ENCODE measurements around the gene PRSS16.

The PRSS16 gene

DNA sequence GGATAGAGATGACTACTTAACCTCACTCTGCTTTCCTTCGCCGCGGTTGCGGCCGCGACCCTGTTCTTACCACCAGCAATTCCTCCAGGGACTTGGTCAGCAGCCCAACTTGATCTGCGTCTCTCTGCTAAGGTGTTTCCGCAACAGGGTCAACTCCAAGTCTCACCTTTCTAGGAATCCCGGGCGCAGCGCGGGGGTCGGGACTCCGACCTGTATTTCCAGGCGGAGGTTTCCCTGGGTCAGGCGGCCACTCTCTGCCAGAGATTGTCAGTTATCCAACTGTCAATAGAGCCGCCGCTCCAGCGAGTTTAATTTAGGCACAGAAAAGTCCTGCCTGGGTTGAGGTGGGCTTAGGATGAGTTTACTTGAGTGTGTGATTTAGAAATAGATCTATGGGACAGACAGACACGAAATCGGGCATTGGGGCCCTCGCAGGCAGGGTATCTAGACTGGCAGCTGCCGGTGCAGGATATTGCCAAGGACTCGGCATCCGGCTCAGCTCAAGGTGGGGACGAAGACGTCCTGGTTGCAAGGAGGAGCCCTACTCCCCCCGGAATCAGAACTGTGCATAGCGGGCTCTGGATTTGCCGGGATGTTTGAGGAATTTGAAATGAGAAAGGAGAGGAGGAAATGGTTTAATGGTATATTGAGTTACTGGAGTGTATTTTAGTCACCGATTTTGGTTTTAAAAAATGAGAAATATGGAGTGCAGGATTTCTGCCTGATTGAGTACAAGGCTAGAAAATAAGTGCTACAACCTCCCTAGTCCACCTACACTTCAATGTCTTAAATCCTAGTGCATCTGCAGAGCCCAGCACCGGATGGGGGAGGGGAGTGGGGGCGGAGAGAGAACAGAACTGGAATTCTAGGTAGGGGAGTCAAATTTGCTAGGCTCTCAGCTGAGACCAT is 40.9 kb downstream of the PRSS16 start:
- DNase-seq, result no peak

GRCh38 chr6:27290065-27290849 is 42.8 kb downstream of the PRSS16 start:
- DNase-seq, result no peak

- DNase-seq, result no peak
These were observed 43.3 kb downstream of the PRSS16 start for GRCh38 chr6:27290850-27291208.

GRCh38 chr6:27293436-27294098 is 46.1 kb downstream of the PRSS16 start:
- no peak for DNase-seq

- no peak for DNase-seq
These were observed 46.9 kb downstream of the PRSS16 start for GRCh38 chr6:27294409-27294808.

DNA sequence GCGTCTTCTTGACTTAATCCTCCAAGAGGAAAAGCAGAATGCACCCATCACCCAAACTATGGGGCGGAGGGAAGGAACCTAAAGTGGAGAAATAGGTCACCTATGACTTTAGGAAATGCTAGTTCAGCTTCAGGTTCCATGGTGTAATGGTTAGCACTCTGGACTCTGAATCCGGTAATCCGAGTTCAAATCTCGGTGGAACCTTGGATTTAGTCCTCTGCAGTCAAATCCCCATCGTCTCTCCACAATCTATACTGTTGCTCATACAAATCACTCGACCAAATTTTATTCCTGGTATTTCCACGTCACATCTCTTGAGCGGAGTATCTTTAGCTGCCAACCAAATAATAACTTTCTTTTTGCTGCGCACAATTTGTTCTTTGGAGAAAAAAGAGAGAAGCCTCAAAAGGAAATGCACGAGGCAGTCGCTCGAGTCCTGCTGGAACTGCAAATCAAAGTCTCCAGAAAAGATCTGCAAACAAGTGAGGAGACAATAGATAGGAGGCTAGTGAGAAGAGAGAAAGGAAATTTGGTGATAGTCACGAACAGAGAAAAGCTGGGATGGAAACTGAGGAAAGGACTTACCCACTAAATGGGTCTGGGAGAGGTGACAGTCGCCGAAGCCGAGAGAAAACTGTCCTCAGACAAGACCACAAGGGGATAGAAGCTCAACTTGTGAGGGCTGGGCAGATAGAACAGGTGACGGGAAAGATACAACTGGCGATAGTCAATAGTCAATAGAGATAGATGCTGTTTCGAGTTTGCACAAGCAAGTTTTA is 48.0 kb downstream of the PRSS16 start:
- no peak for DNase-seq

GRCh38 chr6:27296106-27296783 is 48.7 kb downstream of the PRSS16 start:
- no peak for DNase-seq

DNA sequence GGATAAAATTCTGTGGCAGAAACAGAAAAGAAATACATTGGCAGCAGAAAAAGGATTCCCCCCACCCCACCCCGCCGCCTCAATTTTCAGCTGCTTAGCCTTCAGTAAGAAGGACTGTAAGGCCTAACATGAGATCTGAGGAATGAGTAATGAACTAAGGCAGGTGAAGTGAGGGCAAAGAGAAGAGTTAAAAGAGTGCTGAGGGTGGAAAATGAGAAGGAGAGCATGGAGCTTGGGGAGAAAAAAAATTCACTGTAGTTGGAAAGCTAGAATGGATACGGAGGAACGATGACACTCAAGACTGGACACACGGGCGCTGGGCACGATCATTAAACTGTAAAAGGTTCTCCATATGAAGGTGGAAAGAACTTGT is 50.0 kb downstream of the PRSS16 start:
- no peak for DNase-seq

DNA sequence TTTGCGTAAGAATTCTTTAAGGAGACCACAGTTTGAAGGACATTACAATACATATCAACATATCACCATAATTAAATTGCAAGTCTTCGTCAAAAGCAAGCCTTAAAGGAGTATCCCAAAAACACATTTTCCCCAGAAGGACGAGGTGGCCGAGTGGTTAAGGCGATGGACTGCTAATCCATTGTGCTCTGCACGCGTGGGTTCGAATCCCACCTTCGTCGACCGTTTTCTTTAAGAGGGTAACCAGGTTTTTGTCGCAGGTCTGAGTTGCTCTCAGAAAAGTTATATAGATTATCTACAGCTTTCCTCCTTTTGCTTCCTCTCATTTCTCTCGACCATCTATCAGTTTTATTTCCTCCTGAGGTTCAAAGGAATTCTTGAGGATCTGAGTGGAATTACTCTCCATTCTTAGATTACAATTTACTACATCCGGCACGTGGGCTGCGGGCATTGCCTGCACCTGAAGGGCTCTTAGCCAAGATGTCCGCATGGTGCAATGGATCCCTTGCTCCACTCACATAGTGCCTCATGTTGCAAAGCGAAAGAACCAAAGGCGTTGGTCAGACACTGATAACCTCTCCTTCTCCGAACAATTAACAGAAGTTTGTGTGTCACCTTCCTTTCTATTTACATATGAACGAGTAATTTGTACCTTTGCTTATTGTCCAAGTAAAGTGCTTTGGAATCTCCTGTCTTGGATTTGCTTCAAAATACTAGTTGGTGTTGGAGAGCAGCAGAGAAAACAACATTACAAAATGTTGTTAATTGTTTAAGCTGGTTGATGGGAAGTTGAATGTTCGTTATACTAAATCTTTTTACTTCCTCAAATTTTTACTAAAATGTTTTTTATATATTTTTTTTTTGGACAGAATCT is 50.6 kb downstream of the PRSS16 start:
- no peak for DNase-seq

DNA sequence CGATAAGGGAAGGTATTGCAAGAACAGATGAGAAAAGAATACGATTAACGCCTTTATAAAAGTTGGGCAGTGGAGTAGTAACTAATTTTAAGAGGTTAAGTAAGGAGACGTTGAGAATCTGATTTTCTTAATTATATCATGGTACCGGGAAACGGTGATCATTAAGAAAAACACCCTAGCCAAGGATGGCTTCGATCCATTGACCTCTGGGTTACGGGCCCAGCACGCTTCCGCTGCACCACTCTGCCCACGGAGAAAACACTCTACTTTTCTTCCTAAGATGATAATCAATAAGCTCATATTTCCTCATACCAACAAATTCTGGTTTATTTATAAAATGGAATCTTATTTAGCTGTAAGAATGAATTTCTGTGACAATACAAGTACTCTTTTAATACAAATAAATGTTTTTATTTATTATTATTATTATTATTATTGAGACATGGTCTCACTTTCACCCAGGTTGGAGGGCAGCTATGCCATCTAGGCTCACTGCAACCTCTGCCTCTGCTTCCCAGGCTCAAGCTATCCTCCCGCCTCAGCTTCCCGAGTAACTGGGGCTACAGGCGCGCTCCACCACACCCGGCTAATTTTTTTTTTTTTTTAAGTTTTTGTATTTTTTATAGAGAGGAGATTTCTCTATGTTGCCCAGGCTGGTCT is 56.2 kb downstream of the PRSS16 start:
- no peak for DNase-seq

Data from right hindlimb (tissue), 1 donor.